Umbilical cord (tissue), 2 donors: ENCODE measurements around the gene IGFN1. TPM values are rescaled to one million over a fixed set of nuclear protein-coding genes. Genes with fewer than 3 reads are reported as not detected.

Experiments used
- DNase-seq: peaks from one replicate; pipeline ENCODE4 v3.0.0-alpha.2; 2015; ENCODE audit warnings: low spot score
- total RNA-seq: library from RNA; depleted of rRNA; stranded (reverse); fragments of >200 nt; gene quantifications from one replicate; pipeline ENCODE4 v1.2.3, GENCODE V29; 2014; ENCODE audit warnings: low replicate concordance; ENCODE audit not compliant: insufficient read depth

Gene IGFN1
- total RNA-seq, 1 donor from 2014 or later = not detected

GRCh38 chr1:201184307-201185122 is 6.1 kb upstream of the IGFN1 start:
- peak; percentile 76 for DNase-seq

- no peak for DNase-seq
These were observed 5.5 kb upstream of the IGFN1 start for GRCh38 chr1:201185123-201185453.

- DNase-seq = no peak
These were observed 5.0 kb upstream of the IGFN1 start for GRCh38 chr1:201185527-201186128.

- peak; percentile 21 for DNase-seq
These were observed 4.4 kb upstream of the IGFN1 start for GRCh38 chr1:201186192-201186591.

- DNase-seq = no peak
These were observed 1.5 kb upstream of the IGFN1 start for GRCh38 chr1:201189085-201189484.

GRCh38 chr1:201190005-201190404 is 619 bp upstream of the IGFN1 start:
- DNase-seq = no peak

- no peak for DNase-seq
These were observed 1.1 kb downstream of the IGFN1 start for GRCh38 chr1:201191653-201192260.

GRCh38 chr1:201192261-201192788 is 1.7 kb downstream of the IGFN1 start:
- peak; percentile 28 for DNase-seq

- DNase-seq = no peak
These were observed 3.4 kb downstream of the IGFN1 start for GRCh38 chr1:201194046-201194445.

- no peak for DNase-seq
These were observed 8.0 kb downstream of the IGFN1 start for GRCh38 chr1:201198598-201198997.

GRCh38 chr1:201205036-201205435 is 14.4 kb downstream of the IGFN1 start:
- no peak for DNase-seq

- peak; percentile 74 for DNase-seq
These were observed 15.6 kb downstream of the IGFN1 start for GRCh38 chr1:201206176-201206575.

GRCh38 chr1:201207046-201207445 is 16.4 kb downstream of the IGFN1 start:
- no peak for DNase-seq

GRCh38 chr1:201208236-201208635 is 17.6 kb downstream of the IGFN1 start:
- DNase-seq = no peak

GRCh38 chr1:201212056-201212455 is 21.4 kb downstream of the IGFN1 start:
- no peak for DNase-seq

GRCh38 chr1:201212461-201213055 is 21.9 kb downstream of the IGFN1 start:
- no peak for DNase-seq

GRCh38 chr1:201213106-201213770 is 22.6 kb downstream of the IGFN1 start:
- no peak for DNase-seq

- no peak for DNase-seq
These were observed 23.3 kb downstream of the IGFN1 start for GRCh38 chr1:201213926-201214325.

- no peak for DNase-seq
These were observed 23.8 kb downstream of the IGFN1 start for GRCh38 chr1:201214461-201214860.

- DNase-seq = no peak
These were observed 24.3 kb downstream of the IGFN1 start for GRCh38 chr1:201214886-201215285.

- no peak for DNase-seq
These were observed 25.1 kb downstream of the IGFN1 start for GRCh38 chr1:201215531-201216357.
